Type B pancreatic cell (in vitro differentiated cells): Measurements from ENCODE around the gene AFAP1. TPM values are rescaled to one million over a fixed set of nuclear protein-coding genes. Genes with fewer than 3 reads are reported as not detected.

Source experiments
- DNase-seq: peaks from one replicate; pipeline ENCODE4 v3.0.0; 2021; ENCODE audit warnings: mixed read lengths; ENCODE audit not compliant: unreplicated experiment; ENCODE audit errors: extremely low spot score
- H3K27ac Mint-ChIP-seq: 2 replicates; pipeline ENCODE4 v1.8.0; 2021; ENCODE audit warnings: mild to moderate bottlenecking, mixed read lengths
- H3K27me3 Mint-ChIP-seq: 2 replicates; pipeline ENCODE4 v1.8.0; 2021; ENCODE audit warnings: mixed read lengths
- H3K36me3 Mint-ChIP-seq: 2 replicates; pipeline ENCODE4 v1.8.0; 2021; ENCODE audit warnings: mixed read lengths
- H3K4me1 Mint-ChIP-seq: one replicate; pipeline ENCODE4 v1.8.0; 2021; ENCODE audit warnings: mixed read lengths; ENCODE audit not compliant: unreplicated experiment
- H3K4me3 Mint-ChIP-seq: 2 replicates; pipeline ENCODE4 v1.8.0; 2021; ENCODE audit warnings: mild to moderate bottlenecking, mixed read lengths
- H3K9me3 Mint-ChIP-seq: 2 replicates; pipeline ENCODE4 v1.8.0; 2021; ENCODE audit warnings: mixed read lengths
- total RNA-seq: library from RNA; stranded (reverse); gene quantifications from 2 replicates; pipeline ENCODE4 v1.2.1, GENCODE V29; 2021; ENCODE audit warnings: low replicate concordance
- TF ChIP-seq, protein P1 (sequence below): fragments of 200-600 bp; sonication (generic); conservative IDR thresholded peaks from 2 replicates; pipeline ENCODE4 v1.5.0; 2021; ENCODE audit warnings: antibody characterized with exemption, mild to moderate bottlenecking

The AFAP1 gene
- total RNA-seq, 1 donor from 2014 or later, result 36.6 TPM

DNA sequence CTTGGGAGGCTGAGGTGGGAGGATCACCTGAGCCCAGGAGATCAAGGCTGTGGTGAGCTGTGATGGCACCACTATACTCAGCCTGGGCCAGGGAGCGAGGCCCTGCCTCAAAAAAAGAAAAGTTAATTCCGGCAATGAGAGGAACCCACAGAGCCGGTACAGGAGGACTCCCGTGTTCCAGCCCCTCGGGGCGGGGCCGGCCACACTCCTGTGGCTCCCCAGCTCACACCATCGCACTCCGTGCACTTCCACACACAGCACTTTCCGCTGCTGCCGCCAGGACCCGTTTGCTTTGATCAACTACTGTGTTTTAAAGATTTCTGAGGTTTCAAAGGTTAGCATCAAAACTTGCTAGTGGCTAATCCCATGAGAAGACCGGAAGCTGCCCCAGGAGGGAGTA is 171.7 kb downstream of the AFAP1 start:
- Mint-ChIP-seq H3K27ac (no peak overlapping the region), H3K27me3 (no peaks in the 10 kb centered on the region)

DNA sequence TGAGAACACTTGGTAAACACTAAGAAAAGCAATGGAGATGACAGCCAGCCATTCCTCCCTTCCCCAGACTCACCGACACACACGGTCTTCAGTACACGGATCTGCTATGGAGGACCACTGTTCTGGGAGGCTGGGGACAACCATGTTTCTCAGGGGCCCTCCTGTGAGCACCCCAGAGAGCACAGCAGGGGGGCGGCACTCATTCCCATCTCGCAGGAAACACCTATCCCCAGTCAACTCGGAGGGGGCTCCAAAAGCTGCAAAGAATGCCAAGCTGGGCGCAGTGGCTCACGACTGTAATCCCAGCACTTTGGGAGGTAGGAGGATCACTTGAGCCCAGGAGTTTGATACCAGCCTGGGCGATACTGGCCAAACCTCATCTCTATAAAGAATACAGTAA is 172.1 kb downstream of the AFAP1 start:
- no peak overlapping the region for H3K4me3 Mint-ChIP-seq
- peaks cover 8% of the 10 kb centered on the region for H3K36me3 Mint-ChIP-seq
- TF ChIP-seq, protein P1, sequence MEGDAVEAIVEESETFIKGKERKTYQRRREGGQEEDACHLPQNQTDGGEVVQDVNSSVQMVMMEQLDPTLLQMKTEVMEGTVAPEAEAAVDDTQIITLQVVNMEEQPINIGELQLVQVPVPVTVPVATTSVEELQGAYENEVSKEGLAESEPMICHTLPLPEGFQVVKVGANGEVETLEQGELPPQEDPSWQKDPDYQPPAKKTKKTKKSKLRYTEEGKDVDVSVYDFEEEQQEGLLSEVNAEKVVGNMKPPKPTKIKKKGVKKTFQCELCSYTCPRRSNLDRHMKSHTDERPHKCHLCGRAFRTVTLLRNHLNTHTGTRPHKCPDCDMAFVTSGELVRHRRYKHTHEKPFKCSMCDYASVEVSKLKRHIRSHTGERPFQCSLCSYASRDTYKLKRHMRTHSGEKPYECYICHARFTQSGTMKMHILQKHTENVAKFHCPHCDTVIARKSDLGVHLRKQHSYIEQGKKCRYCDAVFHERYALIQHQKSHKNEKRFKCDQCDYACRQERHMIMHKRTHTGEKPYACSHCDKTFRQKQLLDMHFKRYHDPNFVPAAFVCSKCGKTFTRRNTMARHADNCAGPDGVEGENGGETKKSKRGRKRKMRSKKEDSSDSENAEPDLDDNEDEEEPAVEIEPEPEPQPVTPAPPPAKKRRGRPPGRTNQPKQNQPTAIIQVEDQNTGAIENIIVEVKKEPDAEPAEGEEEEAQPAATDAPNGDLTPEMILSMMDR, result no peak

More for the DNA sequence above, 171.7 kb downstream of the AFAP1 start:
- TF ChIP-seq, protein P1, result no peak
- peaks cover 4% of the 10 kb centered on the region for H3K4me1 Mint-ChIP-seq
- no peaks in the 10 kb centered on the region for H3K9me3 Mint-ChIP-seq
- H3K36me3 Mint-ChIP-seq, result peaks cover 9% of the 10 kb centered on the region
- DNase-seq, result no peak
- H3K4me3 Mint-ChIP-seq, result no peak overlapping the region

DNA sequence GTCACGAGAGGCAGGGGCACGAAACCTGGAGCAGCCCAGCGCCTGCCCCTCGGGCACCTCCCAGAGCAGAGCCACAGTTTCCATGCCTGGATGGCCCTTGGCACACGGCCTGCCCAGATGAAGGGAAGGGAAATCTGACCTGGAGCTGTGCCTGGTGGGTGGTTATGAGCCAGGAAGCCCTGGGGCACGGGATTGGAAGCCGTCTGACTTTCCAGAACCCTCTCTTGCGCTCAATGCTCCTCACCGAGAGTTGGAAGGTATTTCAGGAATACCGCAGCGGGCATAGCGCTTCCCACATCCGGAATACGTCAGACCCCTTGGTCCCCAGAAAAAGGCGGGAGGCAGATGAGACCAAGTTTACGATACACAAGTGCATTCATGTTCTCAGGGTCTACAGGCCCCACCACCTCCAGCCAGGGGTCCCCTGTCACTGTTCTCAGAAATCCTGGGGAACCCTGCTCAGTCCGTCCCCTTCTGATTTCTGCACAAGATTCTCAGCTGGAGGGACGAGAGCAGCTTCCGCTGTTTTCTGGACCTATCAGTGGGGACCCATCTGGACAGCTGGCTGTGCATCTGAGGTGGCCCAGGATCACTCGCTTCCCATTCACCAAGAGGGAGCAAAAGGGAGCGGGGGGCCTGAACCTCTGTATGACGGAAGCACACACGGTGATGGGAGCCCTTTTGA is 172.9 kb downstream of the AFAP1 start:
- Mint-ChIP-seq H3K4me1 (peaks cover 8% of the 10 kb centered on the region), H3K27ac (no peak overlapping the region), H3K9me3 (no peaks in the 10 kb centered on the region), H3K36me3 (peaks cover 8% of the 10 kb centered on the region), H3K4me3 (no peak overlapping the region), H3K27me3 (no peaks in the 10 kb centered on the region)
- no peak for DNase-seq
- TF ChIP-seq, protein P1, result no peak

More for the DNA sequence above, 172.1 kb downstream of the AFAP1 start:
- H3K4me1 Mint-ChIP-seq, result peaks cover 4% of the 10 kb centered on the region
- no peak overlapping the region for H3K27ac Mint-ChIP-seq
- no peaks in the 10 kb centered on the region for H3K9me3 Mint-ChIP-seq
- no peaks in the 10 kb centered on the region for H3K27me3 Mint-ChIP-seq
- no peak for DNase-seq

DNA sequence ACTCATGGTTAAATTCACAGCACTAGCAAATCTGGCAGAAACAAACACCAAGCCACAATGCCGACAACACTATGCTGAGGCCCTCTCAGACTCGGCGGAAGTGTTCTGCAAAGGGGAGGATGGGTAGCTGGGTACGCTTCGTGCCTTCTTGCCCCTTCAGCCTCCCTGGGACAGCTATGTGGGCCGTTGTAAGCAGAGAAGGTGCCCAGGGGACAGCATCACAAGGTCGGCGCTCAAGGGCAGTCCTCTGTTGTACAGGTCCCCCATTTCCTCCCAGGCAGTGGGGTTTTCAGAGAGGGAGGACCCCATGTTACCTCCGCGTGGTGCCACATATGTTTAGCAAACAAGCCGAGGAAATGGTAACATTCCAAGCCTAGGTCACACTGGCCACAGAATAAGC is 173.6 kb downstream of the AFAP1 start:
- TF ChIP-seq, protein P1, result no peak
- DNase-seq, result no peak
- Mint-ChIP-seq H3K4me1 (peaks cover 12% of the 10 kb centered on the region), H3K4me3 (no peak overlapping the region), H3K36me3 (peaks cover 8% of the 10 kb centered on the region), H3K27ac (no peak overlapping the region), H3K9me3 (no peaks in the 10 kb centered on the region), H3K27me3 (no peaks in the 10 kb centered on the region)

DNA sequence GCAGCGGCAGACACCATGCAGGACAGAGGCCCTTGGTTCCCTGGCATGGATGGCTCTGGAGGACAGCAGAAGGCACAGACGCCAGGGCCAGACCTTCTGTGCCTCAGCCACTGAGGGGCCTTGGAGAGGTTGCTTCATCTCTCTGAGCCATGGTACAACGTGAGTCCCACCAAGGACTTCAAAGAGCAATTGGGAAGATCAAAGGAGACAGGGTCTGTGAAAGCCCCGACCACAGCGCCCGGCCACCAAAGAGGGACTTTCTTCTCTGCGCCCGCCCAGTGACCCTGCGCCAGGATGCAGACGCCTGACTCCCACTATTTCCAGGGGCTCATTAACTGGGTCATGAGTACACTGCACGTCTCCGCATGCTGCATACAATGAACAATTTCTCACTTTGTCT is 174.0 kb downstream of the AFAP1 start:
- H3K4me3 Mint-ChIP-seq, result no peak overlapping the region
- peaks cover 12% of the 10 kb centered on the region for H3K4me1 Mint-ChIP-seq
- DNase-seq, result no peak
- H3K36me3 Mint-ChIP-seq, result peaks cover 8% of the 10 kb centered on the region
- TF ChIP-seq, protein P1, result no peak
- no peak overlapping the region for H3K27ac Mint-ChIP-seq
- no peaks in the 10 kb centered on the region for H3K27me3 Mint-ChIP-seq
- no peaks in the 10 kb centered on the region for H3K9me3 Mint-ChIP-seq

DNA sequence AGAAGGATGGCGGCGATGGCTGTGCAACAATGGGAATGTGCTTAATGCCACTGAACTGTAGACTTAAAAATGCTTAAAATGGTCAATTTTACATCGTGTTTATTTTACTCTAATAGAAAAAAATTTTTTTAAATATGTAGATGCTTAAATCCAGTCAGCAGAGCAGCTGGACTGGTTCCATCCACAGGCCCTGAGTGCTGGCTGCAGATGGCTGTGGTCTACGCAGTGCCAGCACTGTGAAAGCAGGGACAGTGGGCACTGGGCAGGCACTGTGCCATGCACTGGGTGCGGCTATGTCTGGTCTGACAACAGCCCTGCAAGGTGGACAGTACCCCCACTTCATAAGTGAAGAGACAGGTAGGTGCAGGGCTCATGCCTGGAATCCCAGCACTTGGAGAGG is 175.2 kb downstream of the AFAP1 start:
- DNase-seq, result no peak
- Mint-ChIP-seq H3K9me3 (no peaks in the 10 kb centered on the region), H3K4me1 (peaks cover 8% of the 10 kb centered on the region), H3K27ac (no peak overlapping the region), H3K36me3 (peaks cover 5% of the 10 kb centered on the region), H3K27me3 (no peaks in the 10 kb centered on the region), H3K4me3 (no peak overlapping the region)
- TF ChIP-seq, protein P1, result no peak
